ENCODE results near the gene GLP1R. TPM values are rescaled to one million over a fixed set of nuclear protein-coding genes. Genes with fewer than 3 reads are reported as not detected.

Gene GLP1R
- total RNA-seq, 1 donor from 2014 or later, result not detected

GRCh38 chr6:39086294-39086693, 37.7 kb downstream of the GLP1R start:
- ChIA-PET POLR2A (no interaction called here), CTCF (no interaction called here)
- ATAC-seq (ENCODE audit: low read depth) (no peak), DNase-seq (no peak)
- Mint-ChIP-seq H3K36me3 (ENCODE audit: low read depth) (no peaks in the 10 kb centered on the region), H3K27me3 (peaks cover 57% of the 10 kb centered on the region), H3K27ac (no peak overlapping the region), H3K4me3 (no peak overlapping the region), H3K9me3 (no peaks in the 10 kb centered on the region), H3K4me1 (no peaks in the 10 kb centered on the region)
- no peak for TF ChIP-seq CTCF (IDR thresholded peaks at IDR 0.05)
- intact Hi-C loops (cut with micrococcal nuclease), result no loop called here

- intact Hi-C loops (cut with micrococcal nuclease), result no loop called here
- H3K9me3 Mint-ChIP-seq, result no peaks in the 10 kb centered on the region
- ChIA-PET POLR2A (no interaction called here), CTCF (no interaction called here)
- no peaks in the 10 kb centered on the region for H3K36me3 Mint-ChIP-seq (ENCODE audit: low read depth)
- H3K27ac Mint-ChIP-seq, result no peak overlapping the region
- ATAC-seq (ENCODE audit: low read depth), result no peak
- TF ChIP-seq CTCF (IDR thresholded peaks at IDR 0.05), result no peak
- H3K4me1 Mint-ChIP-seq, result no peaks in the 10 kb centered on the region
- H3K27me3 Mint-ChIP-seq, result peaks cover 61% of the 10 kb centered on the region
- no peak for DNase-seq
- no peak overlapping the region for H3K4me3 Mint-ChIP-seq
Measured at GRCh38 chr6:39086711-39087110, 38.1 kb downstream of the GLP1R start.

GRCh38 chr6:39087197-39087596, 38.6 kb downstream of the GLP1R start:
- ChIA-PET POLR2A (no interaction called here), CTCF (no interaction called here)
- no peak overlapping the region for H3K27ac Mint-ChIP-seq
- H3K4me3 Mint-ChIP-seq, result no peak overlapping the region
- H3K36me3 Mint-ChIP-seq (ENCODE audit: low read depth), result no peaks in the 10 kb centered on the region
- intact Hi-C loops (cut with micrococcal nuclease), result no loop called here
- no peaks in the 10 kb centered on the region for H3K4me1 Mint-ChIP-seq
- TF ChIP-seq CTCF (IDR thresholded peaks at IDR 0.05), result no peak
- ATAC-seq (ENCODE audit: low read depth) (no peak), DNase-seq (no peak)
- H3K27me3 Mint-ChIP-seq, result peaks cover 64% of the 10 kb centered on the region
- no peaks in the 10 kb centered on the region for H3K9me3 Mint-ChIP-seq

GRCh38 chr6:39088331-39088730, 39.8 kb downstream of the GLP1R start:
- TF ChIP-seq CTCF (IDR thresholded peaks at IDR 0.05), result no peak
- ATAC-seq (ENCODE audit: low read depth), result no peak
- H3K27ac Mint-ChIP-seq, result no peak overlapping the region
- intact Hi-C loops (cut with micrococcal nuclease), result no loop called here
- no peaks in the 10 kb centered on the region for H3K4me1 Mint-ChIP-seq
- peaks cover 67% of the 10 kb centered on the region for H3K27me3 Mint-ChIP-seq
- DNase-seq, result no peak
- no peaks in the 10 kb centered on the region for H3K36me3 Mint-ChIP-seq (ENCODE audit: low read depth)
- CTCF ChIA-PET, result interaction anchor here (0.8 to 1.0 kb wide), 2 partner anchors 11 to 215 kb away, joined by 3 read pairs; no protein-coding TSS in a partner anchor
- no peak overlapping the region for H3K4me3 Mint-ChIP-seq
- POLR2A ChIA-PET, result interaction anchor here (1.0 kb wide), 1 partner anchor 27 kb away, joined by 3 read pairs; the partner anchor contains the start of gene SAYSD1
- H3K9me3 Mint-ChIP-seq, result no peaks in the 10 kb centered on the region

- Mint-ChIP-seq H3K4me1 (no peaks in the 10 kb centered on the region), H3K27ac (no peak overlapping the region), H3K36me3 (ENCODE audit: low read depth) (no peaks in the 10 kb centered on the region), H3K9me3 (no peaks in the 10 kb centered on the region), H3K4me3 (no peak overlapping the region), H3K27me3 (peaks cover 61% of the 10 kb centered on the region)
- no peak for TF ChIP-seq CTCF (IDR thresholded peaks at IDR 0.05)
- ChIA-PET POLR2A (no interaction called here), CTCF (no interaction called here)
- intact Hi-C loops (cut with micrococcal nuclease), result no loop called here
- DNase-seq (no peak), ATAC-seq (ENCODE audit: low read depth) (no peak)
Measured at GRCh38 chr6:39090036-39090435, 41.5 kb downstream of the GLP1R start.
